HEK293T (cell line): Measurements from ENCODE around the gene CBX2.

Experiments
- ELF4 ChIP-seq: fragments of 450-650 bp; IDR thresholded peaks from 2 replicates; pipeline ENCODE4 v1.6.1; 2017; ENCODE audit warnings: antibody characterized with exemption
- FOXA1 ChIP-seq: fragments of 450-650 bp; IDR thresholded peaks from 2 replicates; pipeline ENCODE4 v1.6.1; 2016; ENCODE audit warnings: mild to moderate bottlenecking

DNA sequence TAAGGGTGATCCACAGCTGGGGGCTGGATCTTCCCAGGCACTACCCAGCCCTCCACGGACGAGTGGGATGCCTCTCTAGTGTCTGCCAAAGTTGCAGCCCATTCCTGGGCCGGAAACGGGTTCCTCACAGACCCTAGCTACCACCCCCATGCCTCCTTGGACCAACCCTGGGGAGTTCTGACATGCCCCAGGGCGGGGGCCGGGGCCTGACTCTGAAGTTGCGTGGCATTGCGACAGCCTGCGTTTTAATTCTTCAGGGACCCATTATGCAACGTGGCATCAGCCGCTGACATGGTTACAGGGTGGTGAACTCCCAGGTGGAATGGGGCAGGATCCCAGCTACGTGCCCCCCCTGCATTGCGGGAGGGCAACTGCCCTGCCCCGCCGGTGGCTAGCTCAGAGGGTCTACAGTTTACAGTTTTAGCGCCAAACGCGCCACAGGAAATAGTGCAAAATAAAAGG, 58.6 kb downstream of the CBX2 start:
- TF ChIP-seq ELF4 (no peak), FOXA1 (no peak)
